NCI-H2029 treated with DMSO at 0.1 percent for 48 hours (cell line): ENCODE results near the gene PLAC1.

Experiments used
- DNase-seq: peaks from one replicate; lab custom pipeline; 2025; lab: John Stamatoyannopoulos, UW

Gene PLAC1

DNA sequence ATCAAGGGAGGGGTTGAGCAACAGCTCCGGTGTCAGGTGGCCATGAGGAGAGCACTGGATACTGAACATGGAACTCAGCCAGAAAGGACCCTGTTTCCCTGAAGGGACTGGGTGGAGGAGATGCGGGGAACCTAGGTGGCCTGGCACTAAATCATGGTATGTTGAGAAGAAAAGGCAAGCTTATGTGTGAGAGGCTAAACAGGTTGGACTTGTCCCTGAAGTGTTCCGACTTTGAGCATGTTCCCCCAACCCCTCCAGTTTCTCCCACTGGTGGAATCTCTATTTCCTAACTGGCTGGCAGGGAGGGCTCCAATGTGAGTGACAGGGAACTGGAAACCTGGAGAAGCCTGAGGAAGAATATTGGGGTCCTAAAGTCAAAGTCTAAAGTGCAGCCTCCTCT, 69.5 kb downstream of the PLAC1 start:
- no peak for DNase-seq

DNA sequence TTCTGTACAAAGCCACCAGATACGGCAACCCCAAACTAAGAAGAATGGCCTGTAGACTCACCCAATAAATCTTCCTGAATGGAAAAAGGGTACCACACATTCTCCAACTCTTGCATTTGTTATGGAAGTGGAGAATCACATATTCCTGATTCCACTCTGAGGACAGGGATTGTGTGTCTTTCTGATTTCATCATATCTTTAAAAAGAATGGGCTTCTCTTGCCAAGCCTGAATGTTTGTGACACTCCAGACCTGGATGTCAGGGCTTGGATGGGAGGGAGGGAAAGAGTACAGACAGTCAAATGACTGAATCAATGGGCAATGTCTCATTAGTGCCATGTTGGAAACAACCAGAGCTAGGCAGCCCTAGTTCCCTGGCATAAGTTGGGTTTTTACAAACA, 77.4 kb downstream of the PLAC1 start:
- DNase-seq = no peak

DNA sequence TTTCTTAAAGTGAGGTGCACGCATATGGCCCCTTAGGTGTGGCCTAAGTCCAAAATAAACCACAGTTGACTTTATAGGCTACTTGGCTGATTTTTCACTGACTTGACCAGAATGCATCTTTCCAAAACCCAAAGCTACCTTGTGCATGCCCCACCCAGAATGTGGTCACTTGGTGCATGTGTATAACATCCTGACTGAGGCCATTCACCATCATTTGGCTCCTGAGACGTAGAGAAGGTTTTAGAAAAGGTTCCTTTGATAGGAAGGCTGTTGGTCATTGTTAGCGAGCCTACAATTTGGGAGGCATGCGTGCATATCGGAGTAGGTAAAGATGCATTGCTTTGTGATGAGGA, 84.6 kb downstream of the PLAC1 start:
- no peak for DNase-seq

DNA sequence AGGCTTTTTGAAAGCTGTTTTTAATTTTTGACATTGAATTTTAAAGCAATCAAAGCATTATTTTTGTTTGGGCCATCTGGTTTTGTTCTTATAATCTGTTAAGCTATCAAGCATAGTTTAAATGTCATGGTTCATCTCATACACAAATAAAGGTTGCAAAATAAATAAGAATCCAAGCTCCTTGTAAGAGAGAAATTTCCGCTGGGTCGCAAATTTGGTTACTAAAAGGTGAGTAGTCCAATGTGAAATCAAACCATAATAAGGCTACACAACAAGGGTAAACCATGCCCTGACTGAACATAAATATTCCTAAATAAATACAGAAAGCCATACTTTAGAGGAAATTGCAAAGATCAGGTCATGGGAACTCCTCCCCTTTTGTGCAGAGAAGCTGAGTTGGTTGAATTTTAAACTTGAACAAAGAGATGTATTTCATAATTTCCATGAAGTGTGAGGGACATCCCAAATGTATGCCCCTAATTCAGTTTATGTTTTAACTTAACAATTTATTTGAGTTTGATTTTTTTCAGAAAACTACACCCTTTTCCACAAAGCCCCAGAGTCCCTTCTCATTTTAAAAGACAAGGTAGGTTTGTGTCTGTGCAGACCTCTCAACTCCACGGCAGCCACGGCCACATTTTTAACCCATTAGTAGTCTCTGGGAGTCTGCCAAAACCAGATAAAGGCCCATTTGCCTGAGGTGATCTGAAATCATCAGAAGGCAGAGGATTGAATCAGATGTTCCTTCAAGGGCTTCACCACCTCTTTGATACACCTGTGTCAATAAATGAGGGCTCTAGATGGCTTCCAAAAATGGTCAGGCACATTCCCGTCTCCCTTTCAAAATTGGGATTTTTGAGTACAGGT, 85.2 kb downstream of the PLAC1 start:
- DNase-seq = no peak

DNA sequence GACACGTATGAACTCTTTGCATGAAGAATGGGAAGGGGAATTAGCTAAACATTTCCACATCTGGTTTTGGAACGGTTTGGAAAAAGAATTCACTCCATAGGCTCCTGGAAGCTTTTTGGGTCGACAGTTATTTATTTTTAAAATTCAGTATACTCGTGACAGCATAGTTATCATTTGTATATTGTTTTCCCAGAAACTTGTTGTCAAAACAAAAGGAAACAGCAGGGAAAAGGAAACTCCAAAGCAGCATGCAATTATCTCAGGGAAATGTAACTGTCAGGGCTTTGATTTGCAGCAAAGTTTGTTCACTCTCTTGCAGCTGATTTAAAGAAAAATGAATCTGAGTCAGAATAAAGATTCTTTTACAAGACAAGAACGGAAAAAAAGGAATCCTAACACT, 86.5 kb downstream of the PLAC1 start:
- DNase-seq = no peak

DNA sequence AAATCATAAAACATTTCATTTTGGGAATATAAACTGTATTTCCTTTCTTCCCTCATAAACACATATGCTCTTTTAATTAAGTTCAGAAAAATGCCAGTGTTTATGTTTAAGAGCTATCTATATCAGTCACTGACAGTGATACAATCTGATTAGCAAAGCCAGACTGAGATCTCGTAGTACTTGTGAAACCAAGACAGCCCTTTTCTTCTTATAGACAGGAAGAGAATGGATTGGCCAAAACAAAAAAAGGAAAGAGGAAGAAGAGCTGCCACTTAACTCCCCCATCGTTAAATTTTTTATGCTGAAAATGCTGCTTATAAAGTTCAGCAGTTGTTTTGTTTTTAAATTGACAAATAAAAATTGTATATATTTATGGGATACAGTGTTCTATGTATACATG, 87.4 kb downstream of the PLAC1 start:
- DNase-seq = no peak

DNA sequence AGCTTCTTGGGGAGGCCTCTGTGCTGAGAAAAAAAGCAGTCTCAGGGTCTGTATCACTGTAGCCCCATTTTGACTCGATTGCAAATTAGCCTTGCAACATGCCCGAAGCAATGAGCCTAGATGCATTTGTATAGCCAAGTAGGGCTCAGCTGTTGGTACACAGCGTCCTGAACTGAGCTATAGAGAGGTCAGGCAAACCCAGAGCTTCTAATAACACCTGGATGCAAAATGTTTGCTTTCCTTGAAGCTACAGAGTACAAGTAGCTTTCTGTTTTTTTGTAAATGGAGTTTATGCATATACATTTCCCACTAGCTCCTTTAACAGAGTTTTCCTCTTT, 87.8 kb downstream of the PLAC1 start:
- DNase-seq = no peak

DNA sequence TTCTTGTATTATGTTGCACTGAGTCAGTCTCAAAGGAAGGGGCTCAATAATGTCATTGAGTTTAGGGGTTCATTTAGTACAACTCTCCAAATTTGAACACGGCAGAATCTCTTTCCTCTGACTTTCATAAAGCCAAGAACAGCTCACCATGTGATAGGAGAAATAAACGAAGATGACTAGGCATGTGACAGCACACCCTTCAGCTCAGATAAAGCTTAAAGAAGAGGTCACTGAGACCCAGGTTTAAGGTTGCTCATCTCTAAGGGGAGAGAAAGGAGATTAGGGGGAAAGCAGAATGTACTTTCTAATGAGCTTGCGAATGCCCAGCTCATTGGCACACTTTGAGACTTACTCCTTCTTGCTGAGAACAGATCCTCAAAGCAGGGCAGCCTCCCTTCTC, 89.0 kb downstream of the PLAC1 start:
- DNase-seq = no peak

DNA sequence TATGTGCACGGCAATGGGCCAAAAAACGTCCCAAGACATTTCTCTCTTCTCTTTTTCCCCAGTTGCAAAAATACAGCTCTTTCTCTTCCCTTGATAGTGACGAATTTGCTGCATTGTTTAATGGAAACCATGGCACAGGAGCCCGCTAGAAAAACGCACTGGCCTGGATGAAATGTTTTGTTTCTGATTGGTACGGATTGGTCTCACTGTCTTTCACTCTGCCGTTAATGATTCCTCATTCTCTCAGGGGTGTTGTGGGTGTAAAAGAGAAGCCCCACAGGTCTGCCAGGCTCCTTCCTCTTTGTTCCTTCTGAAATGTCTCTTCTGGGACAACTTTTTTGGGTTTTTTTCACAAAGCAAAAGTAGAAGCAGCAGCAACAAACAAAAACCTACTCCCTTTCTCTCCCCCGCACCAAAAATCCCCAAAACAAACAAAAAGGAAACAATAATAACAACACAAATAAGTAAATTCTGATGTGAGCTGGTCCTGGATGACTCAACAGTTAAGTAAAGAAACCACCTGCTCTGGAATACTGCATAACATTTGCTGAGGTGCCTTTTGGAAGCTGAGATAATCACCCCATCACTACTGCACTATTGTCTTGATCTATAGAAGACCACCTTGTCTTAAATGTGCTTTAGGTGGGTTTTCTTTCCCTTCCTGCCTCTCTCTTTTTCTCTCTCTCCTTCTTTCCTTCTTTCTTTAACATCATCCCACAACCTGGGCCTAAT, 89.8 kb downstream of the PLAC1 start:
- no peak for DNase-seq

DNA sequence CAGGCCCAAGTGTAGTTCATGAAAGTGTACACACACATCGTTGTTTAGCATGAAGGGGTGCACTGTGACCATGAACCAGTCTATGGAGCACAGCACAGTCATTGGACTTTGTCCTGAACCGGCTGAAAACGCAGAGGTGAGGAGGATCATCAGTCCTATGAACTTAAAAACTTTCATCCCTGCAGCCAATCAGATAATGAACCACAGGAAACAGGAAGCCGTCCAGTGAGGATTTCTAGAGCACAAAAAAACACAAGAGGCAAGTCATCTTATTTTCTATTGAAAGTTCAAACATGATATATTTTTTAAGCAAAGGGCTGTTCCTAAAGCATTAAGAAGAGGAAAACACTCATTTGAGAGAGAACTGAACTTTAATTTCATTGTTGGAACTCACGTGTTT, 91.8 kb downstream of the PLAC1 start:
- no peak for DNase-seq

DNA sequence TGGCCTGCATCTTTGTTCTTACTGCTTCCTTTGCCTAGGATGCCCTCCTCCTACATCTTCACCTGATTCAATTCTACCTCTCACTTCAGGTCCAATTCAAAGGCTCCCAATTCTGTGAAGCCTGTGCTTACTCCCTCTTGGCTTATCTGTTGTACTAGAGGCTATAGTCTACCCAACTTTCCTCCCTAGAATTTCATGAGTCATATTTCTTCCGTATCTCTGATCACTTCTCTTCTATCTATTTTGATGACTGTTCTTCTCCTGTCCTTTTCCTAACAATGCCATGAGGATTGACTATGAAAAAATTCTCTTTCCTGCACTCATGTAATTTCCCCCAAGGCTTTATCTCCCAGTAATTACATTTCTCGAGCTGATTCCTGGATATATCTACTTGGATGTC, 96.3 kb downstream of the PLAC1 start:
- DNase-seq = no peak

DNA sequence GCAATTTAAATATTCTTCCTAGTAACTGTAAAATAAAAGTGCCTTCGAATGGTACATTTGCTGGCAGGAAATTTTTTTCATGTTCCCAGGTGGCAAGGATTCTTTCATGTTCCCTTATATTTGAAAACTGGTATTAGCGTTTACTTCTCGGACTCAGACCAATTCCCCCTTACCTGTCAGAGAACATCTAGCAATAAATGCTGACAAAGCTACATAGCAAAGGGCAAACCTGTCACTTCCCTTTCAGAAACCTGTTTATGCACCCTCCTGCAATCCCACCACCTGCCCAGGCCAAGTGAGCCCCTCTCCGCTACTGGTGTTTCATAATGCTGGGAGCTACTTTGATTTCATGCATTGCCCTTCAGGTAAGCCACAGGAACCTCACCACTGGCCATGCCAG, 100.1 kb downstream of the PLAC1 start:
- DNase-seq = no peak

DNA sequence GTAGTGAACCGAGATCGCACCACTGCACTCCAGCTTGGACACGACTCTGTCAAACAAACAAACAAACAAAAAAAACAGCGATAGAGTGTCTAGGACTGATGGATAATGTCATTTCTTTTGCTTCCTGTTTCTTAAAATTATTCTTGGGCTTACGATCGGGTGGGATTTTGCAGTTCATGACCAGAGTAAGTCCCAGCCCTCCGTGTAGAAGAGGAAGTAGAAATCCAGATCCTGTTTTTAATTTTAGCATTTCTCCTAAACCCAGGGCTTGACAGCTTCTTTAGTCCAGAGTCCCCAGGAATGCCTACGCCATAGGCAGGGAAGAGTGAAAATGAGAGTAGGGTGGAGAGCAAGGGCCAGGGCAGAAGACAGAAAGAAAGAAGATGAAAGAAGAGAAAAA, 104.0 kb downstream of the PLAC1 start:
- no peak for DNase-seq

DNA sequence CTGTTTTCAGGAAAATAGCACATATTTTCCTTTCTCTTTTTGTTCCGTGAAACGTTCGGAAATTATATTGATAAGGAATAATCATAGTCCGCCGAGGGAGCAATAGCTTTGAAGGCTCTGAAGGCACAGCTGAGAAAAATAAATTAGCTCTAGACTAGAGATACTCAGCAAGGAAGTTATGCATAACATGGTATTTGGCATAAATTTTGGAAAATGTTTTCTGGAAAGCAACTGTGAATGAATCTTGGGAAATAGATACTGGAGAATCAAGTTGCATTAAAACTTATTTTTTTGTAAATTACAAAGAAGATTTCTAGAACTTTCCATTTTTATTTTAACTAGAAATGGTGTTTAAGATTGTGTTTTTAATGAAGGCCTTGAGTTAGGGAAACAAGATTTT, 105.9 kb downstream of the PLAC1 start:
- no peak for DNase-seq

DNA sequence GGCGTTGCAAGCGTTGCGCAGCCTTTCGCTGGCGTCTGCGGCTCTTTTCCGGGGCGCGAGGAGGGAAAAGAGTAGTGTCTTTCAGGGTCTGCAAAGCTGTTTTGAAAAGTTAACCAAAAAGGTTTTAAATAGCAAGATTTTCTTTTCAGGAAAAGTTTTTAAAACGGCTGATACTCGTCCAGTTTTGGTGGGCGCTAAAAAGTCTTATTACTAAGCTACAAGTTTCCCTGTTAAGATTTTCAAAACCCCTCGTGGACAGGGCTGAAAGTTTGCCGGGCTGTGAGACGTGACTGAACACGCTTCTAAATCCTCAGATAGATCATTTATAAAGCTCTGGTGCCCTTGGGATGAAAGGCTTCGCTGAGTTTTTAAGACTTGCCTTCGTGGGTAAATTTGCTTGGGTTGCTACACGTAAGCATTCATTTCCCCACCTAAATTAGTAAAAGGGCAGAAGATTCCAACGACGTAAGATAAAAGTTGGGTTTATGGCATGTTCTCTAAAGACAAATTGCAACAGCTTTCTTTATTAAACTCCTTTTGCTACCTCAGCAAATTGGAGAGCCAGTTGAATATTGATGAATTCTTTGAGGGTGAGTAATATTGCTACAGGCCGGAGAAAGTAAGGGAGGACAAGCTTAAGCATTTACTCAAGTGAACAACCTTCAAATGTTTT, 106.8 kb downstream of the PLAC1 start:
- no peak for DNase-seq

DNA sequence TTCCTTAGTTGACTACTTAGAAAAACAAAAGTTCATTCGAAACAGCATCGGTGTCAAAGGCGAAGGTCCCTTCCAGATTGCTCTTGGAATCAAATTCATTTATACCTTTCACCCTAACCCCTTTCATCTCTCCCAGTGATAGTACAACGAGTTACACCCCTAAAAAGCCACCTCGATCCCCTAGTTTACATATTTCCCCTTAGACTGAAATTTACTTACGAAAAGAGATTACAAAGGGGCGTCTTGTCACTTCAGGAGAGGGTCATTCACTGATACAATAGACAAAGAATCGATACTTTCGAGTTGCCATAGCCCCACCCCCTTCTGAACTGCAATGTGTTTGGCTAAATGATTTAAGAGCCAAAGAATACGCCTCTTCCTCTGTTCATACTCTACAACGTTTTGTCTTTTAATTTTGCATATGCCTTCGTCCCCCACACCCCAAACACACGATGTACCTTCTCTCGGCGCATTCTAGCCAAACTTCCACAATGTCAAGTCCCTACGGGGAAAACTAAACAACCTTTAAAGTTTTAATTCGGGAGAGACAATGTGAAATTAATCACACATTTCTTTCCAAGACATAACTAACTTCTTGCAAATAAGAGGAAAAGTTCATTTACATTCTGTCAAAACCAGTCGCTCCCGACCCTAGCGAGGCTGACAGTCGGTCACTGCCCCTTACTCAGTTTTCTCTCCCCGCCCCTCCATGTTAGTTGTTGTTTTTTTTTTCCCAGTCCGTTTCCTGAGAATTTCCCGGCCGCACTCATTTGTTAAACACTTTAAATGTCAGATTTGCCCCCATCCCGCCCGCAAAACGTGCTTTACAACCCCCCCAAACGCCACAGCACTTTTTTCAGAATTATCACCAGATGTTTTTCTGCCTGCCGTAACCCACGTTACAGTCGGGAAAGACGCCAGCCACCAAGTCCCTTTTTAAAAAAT, 109.7 kb downstream of the PLAC1 start:
- DNase-seq = no peak

DNA sequence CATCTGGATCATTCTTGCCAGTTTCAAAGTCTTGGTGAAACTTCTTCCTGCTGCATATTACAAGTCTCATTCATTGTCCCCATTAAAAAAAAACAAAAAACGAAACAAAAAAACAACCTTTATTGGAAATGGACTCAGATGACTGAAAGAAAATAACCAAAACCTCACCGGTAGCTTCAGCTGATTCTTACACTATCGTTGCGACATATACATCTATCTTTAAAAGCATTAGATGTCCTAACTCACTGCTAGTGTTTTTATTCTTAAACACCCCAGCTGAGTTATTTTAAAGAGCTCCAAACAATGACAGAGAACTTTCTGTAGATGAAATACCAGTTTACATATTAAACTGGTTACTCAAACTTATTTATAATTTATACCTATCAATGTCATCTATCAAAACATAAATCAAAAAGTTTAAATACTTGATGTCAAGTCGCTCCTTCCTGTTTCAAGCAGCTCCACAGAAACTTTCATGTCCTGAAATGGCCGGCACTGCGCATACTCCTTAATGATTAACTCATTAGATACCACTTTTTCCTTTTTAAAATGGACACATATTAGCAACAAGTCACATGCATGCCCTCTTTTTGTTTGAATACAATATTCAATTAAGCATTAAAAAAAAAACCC, 111.1 kb downstream of the PLAC1 start:
- no peak for DNase-seq

DNA sequence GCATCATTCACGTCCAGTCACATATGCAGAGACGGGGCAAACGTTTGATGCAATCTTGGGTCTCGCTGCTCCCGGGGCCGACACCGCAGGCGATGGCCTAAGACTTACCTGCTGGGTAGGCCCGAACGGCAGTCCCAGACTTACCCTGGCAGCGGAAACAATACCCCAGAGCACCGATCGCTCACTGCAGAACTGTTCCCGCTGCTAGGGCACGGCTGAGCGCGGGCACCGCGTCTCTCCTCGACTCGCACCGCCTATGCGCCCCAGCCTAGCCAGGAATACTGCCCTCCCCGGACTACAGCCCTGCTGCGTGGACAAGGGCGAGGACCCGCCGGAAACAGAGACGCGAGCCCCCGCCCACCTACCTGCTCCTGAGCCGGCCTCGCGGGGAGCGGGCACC, 112.1 kb downstream of the PLAC1 start:
- DNase-seq = no peak

DNA sequence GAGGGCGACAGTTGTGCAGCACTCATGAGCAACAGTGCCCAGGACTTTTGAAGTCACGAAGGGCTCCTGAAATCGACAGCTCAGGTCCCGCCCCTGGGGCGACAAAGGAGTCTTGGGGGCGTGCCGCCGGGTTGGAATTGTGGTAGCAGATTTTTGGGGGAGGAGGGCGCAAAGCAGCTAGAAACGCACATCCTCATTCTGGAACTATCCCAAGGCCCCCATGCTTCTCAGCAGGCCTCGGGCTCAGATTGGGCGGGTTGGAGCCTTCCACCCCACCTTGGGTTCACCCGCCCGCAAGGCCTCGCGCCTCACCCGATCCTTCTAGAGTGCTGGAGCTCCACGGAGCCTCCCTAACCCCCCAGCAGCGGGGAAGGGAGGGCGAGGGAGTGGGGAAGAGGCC, 112.8 kb downstream of the PLAC1 start:
- no peak for DNase-seq

DNA sequence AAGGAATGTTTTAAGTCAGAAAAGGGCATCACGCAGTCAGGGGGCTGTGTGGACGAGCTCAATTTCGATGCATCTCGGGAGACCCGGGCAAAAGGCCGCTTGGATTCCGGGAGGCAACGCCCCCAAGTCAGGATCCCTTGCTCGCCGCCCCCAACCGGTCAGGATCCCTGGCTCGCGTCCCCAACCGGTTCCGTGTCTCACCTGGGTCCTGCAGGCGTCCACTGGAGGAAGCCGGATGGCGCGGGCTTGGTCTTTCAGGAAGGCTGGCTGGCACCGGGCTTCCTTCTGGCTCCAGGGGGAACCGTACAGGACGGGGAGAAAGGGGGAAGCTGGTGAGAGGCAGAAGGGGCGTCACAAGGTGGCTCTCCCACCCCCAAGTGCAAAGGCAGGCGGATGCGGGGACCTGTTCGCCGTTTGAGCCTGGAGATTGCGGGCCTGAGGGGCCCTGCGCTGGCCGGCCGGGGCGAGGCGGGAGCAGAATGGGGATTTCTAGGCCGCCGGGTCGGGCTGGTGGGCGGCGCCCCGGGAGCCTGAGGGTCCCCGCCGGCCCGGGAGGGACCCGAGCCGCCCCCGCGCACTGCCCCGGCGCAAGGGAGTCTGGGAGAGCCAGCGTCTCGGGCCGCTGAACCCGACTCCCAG, 113.6 kb downstream of the PLAC1 start:
- DNase-seq = no peak

DNA sequence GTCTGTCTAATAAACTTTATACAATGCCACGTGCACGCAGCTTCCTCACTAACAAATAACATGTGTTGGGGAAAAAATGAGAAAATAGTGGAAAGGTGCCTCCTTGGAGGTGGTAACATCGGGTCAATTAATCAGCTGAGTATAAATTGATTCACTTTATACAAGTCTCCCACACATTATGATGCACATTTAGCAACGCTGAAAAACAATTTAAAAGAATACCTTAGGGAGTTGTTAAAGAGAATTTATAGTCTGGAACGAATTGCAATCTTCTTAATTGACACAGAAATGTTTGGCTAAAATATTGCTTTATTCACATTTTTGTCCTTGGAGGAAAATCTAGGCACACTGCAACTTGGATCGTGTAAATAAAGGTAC, 114.1 kb downstream of the PLAC1 start:
- DNase-seq = no peak
